H1 (cell line): ENCODE measurements around the gene UBAC1. TPM values are rescaled to one million over a fixed set of nuclear protein-coding genes. Genes with fewer than 3 reads are reported as not detected.

Experiments
- CTCF ChIA-PET: fragments of 300-600 bp; sonication (Branson Sonifier 250); formaldehyde crosslinking; loops from one replicate; lab custom pipeline; 2021; ENCODE audit not compliant: partially characterized antibody; lab: Charles Lee
- POLR2A ChIA-PET: fragments of 300-600 bp; sonication (Branson Sonifier 250); formaldehyde crosslinking; loops from one replicate; lab custom pipeline; 2021; ENCODE audit warnings: inconsistent platforms; ENCODE audit not compliant: partially characterized antibody; lab: Charles Lee
- DNase-seq, 2 experiments: peaks; one replicate each; pipeline versions ENCODE4 v3.0.0 to v3.0.0-alpha.2; 2010 to 2022; ENCODE audit warnings: low spot score in 2 of 2, low read depth in 1 of 2, mixed read lengths in 1 of 2
- FAIRE-seq: peaks from 2 replicates; lab custom pipeline; 2011; peaks lifted over from hg19 to GRCh38; lab: Jason Lieb, UNC
- H2AFZ ChIP-seq: 2 replicates; pipeline ENCODE4 v1.8.1; 2012; ENCODE audit warnings: low read length, inconsistent platforms
- H2AK5ac ChIP-seq: 2 replicates; pipeline ENCODE4 v1.6.1; 2013; ENCODE audit warnings: low read depth, low read length
- H2BK120ac ChIP-seq: replicated peaks from 2 replicates; pipeline ENCODE3; 2013; ENCODE audit warnings: low read depth, low read length, inconsistent platforms
- H2BK12ac ChIP-seq: 2 replicates; pipeline ENCODE4 v1.6.1; 2013; ENCODE audit warnings: low read depth, low read length
- H2BK15ac ChIP-seq: 2 replicates; pipeline ENCODE4 v1.6.1; 2013; ENCODE audit warnings: low read length
- H2BK20ac ChIP-seq: 2 replicates; pipeline ENCODE4 v1.6.1; 2013; ENCODE audit warnings: low read length
- H2BK5ac ChIP-seq: 2 replicates; pipeline ENCODE4 v1.6.1; 2013; ENCODE audit warnings: low read depth, low read length
- H3K14ac ChIP-seq: 2 replicates; pipeline ENCODE4 v1.6.1; 2013; ENCODE audit warnings: inconsistent platforms; ENCODE audit not compliant: insufficient read length
- H3K18ac ChIP-seq: 2 replicates; pipeline ENCODE4 v1.6.1; 2013; ENCODE audit warnings: low read length; ENCODE audit errors: extremely low read depth
- H3K23ac ChIP-seq: 2 replicates; pipeline ENCODE4 v1.6.1; 2013; ENCODE audit warnings: inconsistent platforms; ENCODE audit not compliant: insufficient read length
- H3K23me2 ChIP-seq: 2 replicates; pipeline ENCODE4 v1.6.1; 2013; ENCODE audit warnings: low read depth, low read length
- H3K27ac ChIP-seq: 2 replicates; pipeline ENCODE4 v1.6.1; 2011; ENCODE audit warnings: low read depth, low read length, inconsistent platforms
- H3K27me3 ChIP-seq, 4 experiments: replicated peaks in 1 of 4; 1 replicate in 1 of 4; 2 replicates in 3 of 4; pipeline versions ENCODE4 v1.6.1 to v1.8.1; 2011 to 2013; ENCODE audit warnings: low read length in 3 of 4, mild to moderate bottlenecking in 3 of 4, inconsistent platforms in 2 of 4, mixed read lengths in 2 of 4, moderate library complexity in 1 of 4; ENCODE audit not compliant: control insufficient read depth in 3 of 4, insufficient read depth in 3 of 4; ENCODE audit errors: extremely low read depth in 1 of 4
- H3K36me3 ChIP-seq, 4 experiments: 2 replicates each; pipeline versions ENCODE4 v1.6.1 to v1.8.1; 2011 to 2013; ENCODE audit warnings: mild to moderate bottlenecking in 4 of 4, low read length in 3 of 4, moderate library complexity in 2 of 4, control low read depth in 1 of 4, inconsistent platforms in 1 of 4; ENCODE audit not compliant: insufficient read depth in 4 of 4, control insufficient read depth in 2 of 4
- H3K4ac ChIP-seq: replicated peaks from 2 replicates; pipeline ENCODE3; 2013; ENCODE audit warnings: low read length, low read depth, mixed read lengths, inconsistent platforms; ENCODE audit not compliant: insufficient read length
- H3K4me1 ChIP-seq, 4 experiments: replicated peaks in 1 of 4; 1 replicate in 1 of 4; 2 replicates in 3 of 4; pipeline versions ENCODE4 v1.6.1 to v1.8.1; 2011 to 2013; ENCODE audit warnings: low read length in 3 of 4, inconsistent platforms in 2 of 4, mixed read lengths in 1 of 4; ENCODE audit not compliant: insufficient read depth in 4 of 4, control insufficient read depth in 3 of 4
- H3K4me2 ChIP-seq, 2 experiments: 2 replicates each; pipeline versions ENCODE4 v1.6.1 to v1.8.1; 2011 to 2013; ENCODE audit warnings: low read depth in 2 of 2, low read length in 2 of 2, control low read depth in 1 of 2, inconsistent platforms in 1 of 2, mild to moderate bottlenecking in 1 of 2; ENCODE audit not compliant: insufficient read depth in 1 of 2
- H3K4me3 ChIP-seq, 4 experiments: fragments of 200-600, 300-600 bp in 1 of 4; sonication (generic), shearing (Covaris generic), sonication (Bioruptor Twin) in 1 of 4; 2 replicates each; pipeline versions ENCODE4 v1.5.1 to v1.8.1; 2011 to 2016; ENCODE audit warnings: low read length in 4 of 4, low read depth in 3 of 4, control low read depth in 2 of 4, inconsistent platforms in 2 of 4, mild to moderate bottlenecking in 2 of 4, mixed read lengths in 1 of 4, moderate library complexity in 1 of 4; ENCODE audit not compliant: insufficient read depth in 2 of 4; ENCODE audit errors: extremely low read depth in 1 of 4
- H3K56ac ChIP-seq: replicated peaks from 2 replicates; pipeline ENCODE3; 2013; ENCODE audit warnings: low read depth, mild to moderate bottlenecking, mixed read lengths, low read length, inconsistent platforms; ENCODE audit not compliant: insufficient read length
- H3K79me1 ChIP-seq: 2 replicates; pipeline ENCODE4 v1.6.1; 2013; ENCODE audit warnings: low read depth, low read length, control low read depth
- H3K79me2 ChIP-seq, 2 experiments: 2 replicates each; pipeline versions ENCODE4 v1.6.1 to v1.8.1; 2012 to 2013; ENCODE audit warnings: low read length in 2 of 2, mild to moderate bottlenecking in 2 of 2, inconsistent platforms in 1 of 2; ENCODE audit not compliant: insufficient read depth in 2 of 2, control insufficient read depth in 1 of 2
- H3K9ac ChIP-seq, 4 experiments: replicated peaks in 1 of 4; 1 replicate in 1 of 4; 2 replicates in 3 of 4; pipeline versions ENCODE4 v1.6.1 to v1.8.1; 2011 to 2013; ENCODE audit warnings: low read depth in 3 of 4, low read length in 3 of 4, control low read depth in 2 of 4, mild to moderate bottlenecking in 2 of 4, moderate library complexity in 2 of 4, inconsistent platforms in 1 of 4; ENCODE audit errors: extremely low read depth in 1 of 4
- H3K9me3 ChIP-seq, 2 experiments: 2 replicates each; pipeline versions ENCODE4 v1.6.1 to v1.8.1; 2012 to 2013; ENCODE audit warnings: mild to moderate bottlenecking in 2 of 2, moderate library complexity in 2 of 2, control low read depth in 1 of 2, inconsistent platforms in 1 of 2, low read depth in 1 of 2, low read length in 1 of 2, mixed read lengths in 1 of 2; ENCODE audit not compliant: insufficient read depth in 2 of 2
- H4K20me1 ChIP-seq, 2 experiments: replicated peaks in 1 of 2; 2 replicates each; pipeline versions ENCODE3 to v1.8.1; 2011 to 2013; ENCODE audit warnings: inconsistent platforms in 2 of 2, low read length in 2 of 2, mild to moderate bottlenecking in 1 of 2; ENCODE audit not compliant: insufficient read depth in 2 of 2, control insufficient read depth in 1 of 2
- H4K5ac ChIP-seq: 2 replicates; pipeline ENCODE4 v1.6.1; 2013; ENCODE audit warnings: low read length, low read depth, mixed read lengths, inconsistent platforms; ENCODE audit not compliant: insufficient read length
- H4K8ac ChIP-seq: 2 replicates; pipeline ENCODE4 v1.8.0; 2013; ENCODE audit warnings: mild to moderate bottlenecking, moderate library complexity, low read length, inconsistent platforms; ENCODE audit not compliant: insufficient read depth; ENCODE audit errors: extremely low read depth
- H4K91ac ChIP-seq: replicated peaks from 2 replicates; pipeline ENCODE3; 2013; ENCODE audit warnings: low read length, mixed read lengths, inconsistent platforms; ENCODE audit not compliant: insufficient read length
- BRCA1 ChIP-seq: IDR thresholded peaks from 2 replicates; pipeline ENCODE4 v1.6.1; 2012; ENCODE audit warnings: low read depth, low read length, improper control_type of control experiment
- CREB1 ChIP-seq: IDR thresholded peaks from 2 replicates; pipeline ENCODE4 v1.6.1; 2012; ENCODE audit warnings: inconsistent platforms
- EGR1 ChIP-seq: IDR thresholded peaks from 2 replicates; pipeline ENCODE4 v1.6.1; 2011; ENCODE audit warnings: low read depth, low read length, borderline replicate concordance
- EZH2 ChIP-seq: fragments of 200-600 bp; sonication (generic); IDR thresholded peaks from 2 replicates; pipeline ENCODE4 v1.7.1; 2012; ENCODE audit warnings: low read depth, mild to moderate bottlenecking, moderate library complexity, low read length, inconsistent platforms; ENCODE audit not compliant: severe bottlenecking
- FOSL1 ChIP-seq: IDR thresholded peaks from 2 replicates; pipeline ENCODE4 v1.6.1; 2011; ENCODE audit warnings: mild to moderate bottlenecking, low read depth, low read length, moderate library complexity; ENCODE audit not compliant: insufficient read depth
- HDAC2 ChIP-seq, 2 experiments: fragments of 300-600 bp in 1 of 2; sonication (generic) in 1 of 2; IDR thresholded peaks; 2 replicates each; pipeline ENCODE4 v1.6.1; 2011 to 2012; ENCODE audit warnings: low read depth in 2 of 2, low read length in 2 of 2, mild to moderate bottlenecking in 2 of 2, moderate library complexity in 2 of 2, borderline replicate concordance in 1 of 2, inconsistent platforms in 1 of 2
- JUN ChIP-seq: IDR thresholded peaks from 2 replicates; pipeline ENCODE4 v1.6.1; 2011; ENCODE audit warnings: low read depth, mild to moderate bottlenecking, improper control_type of control experiment, low read length
- POLR2A ChIP-seq, 2 experiments: IDR thresholded peaks; 1 replicate in 1 of 2; 2 replicates in 1 of 2; pipeline ENCODE4 v1.6.1; 2011; ENCODE audit warnings: low read depth in 2 of 2, low read length in 2 of 2, mild to moderate bottlenecking in 2 of 2; ENCODE audit errors: control extremely low read depth in 1 of 2
- RFX5 ChIP-seq: IDR thresholded peaks from 2 replicates; pipeline ENCODE4 v1.6.1; 2011; ENCODE audit warnings: low read depth, low read length, improper control_type of control experiment, borderline replicate concordance
- RXRA ChIP-seq: IDR thresholded peaks from 2 replicates; pipeline ENCODE4 v1.6.1; 2011; ENCODE audit warnings: low read depth, mild to moderate bottlenecking, low read length, moderate library complexity; ENCODE audit not compliant: insufficient read depth
- WGBS, 2 experiments: shearing (Covaris generic) in 1 of 2; methylation state at CpG; one replicate each; pipeline versions ENCODE4 v1.1.6 to v1.1.7; 2013 to 2015; ENCODE audit warnings: low lambda C conversion rate in 2 of 2, mixed read lengths in 2 of 2, inconsistent platforms in 1 of 2, low coverage in 1 of 2, missing lambda C conversion rate in 1 of 2; ENCODE audit not compliant: insufficient replicate concordance in 2 of 2, insufficient coverage in 1 of 2, insufficient read length in 1 of 2; ENCODE audit errors: extremely low coverage in 1 of 2, missing lambda C conversion rate in 1 of 2; 5-methylcytosine and 5-hydroxymethylcytosine counted together
- polyA plus RNA-seq, 7 experiments: library from polyadenylated mRNA; depleted of rRNA in 3 of 7; stranded (reverse) in 5 of 7; unstranded in 2 of 7; fragments of >200 nt in 5 of 7; fragments of 200-250 nt in 2 of 7; gene quantifications; 1 replicate in 5 of 7; 2 replicates in 1 of 7; 4 replicates in 1 of 7; pipeline versions ENCODE4 v1.2.1 to v1.2.3, GENCODE V29; 2011 to 2013; ENCODE audit warnings: missing spikeins in 2 of 7, mixed read lengths in 2 of 7
- total RNA-seq: library from RNA; stranded (reverse); fragmentation: NEBNext Ultra II Directional; extraction: Animal tissue kit (Norgen Biotek cat#: 25700); gene quantifications from 2 replicates; pipeline ENCODE4 v1.2.1, GENCODE V29; 2021
- TF ChIP-seq, protein P1 (sequence below): IDR thresholded peaks from 2 replicates; pipeline ENCODE4 v1.6.1; 2011; ENCODE audit warnings: low read length, improper control_type of control experiment

The UBAC1 gene
- total and polyA plus RNA-seq, 2 of the 8 experiments (the other 6 are each of a cell fraction or from before 2014, with no cell fraction given), result 59.3 to 85.2 TPM

DNA sequence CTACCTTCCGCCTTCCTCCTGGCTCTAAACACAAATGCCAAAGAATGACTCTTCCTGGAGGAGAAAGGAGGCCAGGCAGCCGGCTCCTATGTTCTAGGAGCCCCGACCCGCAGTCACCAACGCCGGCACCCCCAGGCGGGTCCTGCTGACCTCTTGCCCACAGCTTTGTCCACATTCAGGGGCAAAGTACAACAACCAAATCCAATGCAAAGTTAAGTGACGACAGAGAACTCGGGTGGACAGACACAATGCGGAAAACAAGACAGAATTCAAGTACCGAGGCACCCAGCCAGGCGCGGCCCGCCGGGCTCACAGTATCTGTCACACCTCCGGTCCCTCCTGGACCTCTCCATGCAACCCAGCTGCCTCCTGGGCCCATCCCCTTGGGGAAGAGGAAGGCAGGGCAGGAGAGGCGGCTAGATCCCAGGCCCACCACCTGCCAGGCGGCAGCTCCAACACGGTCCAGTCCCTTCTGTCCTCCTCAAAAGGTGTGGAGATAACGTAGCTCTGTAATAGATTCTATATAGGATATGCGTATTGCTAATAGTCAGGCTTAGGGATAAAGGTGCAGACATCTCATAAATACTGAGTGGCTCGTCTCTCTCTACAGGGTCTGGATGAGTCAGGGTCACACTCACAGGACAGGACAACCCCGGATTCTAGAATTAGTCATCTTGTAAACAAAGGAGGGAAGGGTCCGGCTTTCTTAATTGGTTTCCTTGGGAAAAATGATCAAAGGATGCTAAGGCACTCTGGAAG, 46.9 kb upstream of the UBAC1 start:
- H4K5ac ChIP-seq, result no peak overlapping the region
- WGBS, 2 experiments, result 86% methylated on average over 17 of the region's 24 CpGs; no CpG with 5 or more reads in 1 of the 2 experiments
- H3K18ac ChIP-seq, result no peak overlapping the region
- no peak overlapping the region for H2AFZ ChIP-seq
- no peak overlapping the region for H3K4ac ChIP-seq
- no peak overlapping the region for H2BK120ac ChIP-seq
- H3K9ac ChIP-seq, result no peak overlapping the region
- H3K4me1 ChIP-seq, result peaks cover 0 to 67% (median 51%) of the 10 kb centered on the region in 4 experiments; a peak in 6 of 7 replicates
- H3K23me2 ChIP-seq, result no peaks in the 10 kb centered on the region
- H2BK20ac ChIP-seq, result peak overlapping the region; percentile 86; the same call in 1 of the 2 replicates
- H4K20me1 ChIP-seq, result peaks cover 0 to 1% of the 10 kb centered on the region in 2 experiments
- ChIA-PET POLR2A (interaction anchor here (0.9 to 1.4 kb wide), 3 partner anchors 10 to 43 kb away, joined by 3 read pairs; no protein-coding TSS in a partner anchor), CTCF (interaction anchor here (1.0 to 2.0 kb wide), 6 partner anchors 11 to 356 kb away, joined by 3 to 9 read pairs (median 4); partner anchors contain the start of gene DNLZ)
- H3K36me3 ChIP-seq, result no peaks in the 10 kb centered on the region; a peak in 1 of 8 replicates
- no peak overlapping the region for H2BK5ac ChIP-seq
- no peaks in the 10 kb centered on the region for H3K27me3 ChIP-seq
- H3K79me2 ChIP-seq, result no peaks in the 10 kb centered on the region
- no peak overlapping the region for H3K14ac ChIP-seq
- no peak overlapping the region for H3K56ac ChIP-seq
- H3K23ac ChIP-seq, result no peak overlapping the region
- no peak overlapping the region for H4K91ac ChIP-seq
- DNase-seq (no peak), FAIRE-seq (no peak)
- no peaks in the 10 kb centered on the region for H3K9me3 ChIP-seq
- H2AK5ac ChIP-seq, result 0 out of 2 replicates have a peak overlapping the region, but pooled peaks have one; percentile 24
- no peak overlapping the region for H2BK12ac ChIP-seq
- peaks cover under 1% of the 10 kb centered on the region; the same call in 1 of the 2 replicates for H3K79me1 ChIP-seq
- no peak overlapping the region for H3K27ac ChIP-seq
- H4K8ac ChIP-seq, result no peak overlapping the region
- no peak overlapping the region for H2BK15ac ChIP-seq
- H3K4me2 ChIP-seq, result no peak overlapping the region
- H3K4me3 ChIP-seq, result no peak overlapping the region
- TF ChIP-seq BRCA1, result no peak
- no peak for TF ChIP-seq EGR1
- TF ChIP-seq FOSL1, result no peak
- no peak for TF ChIP-seq POLR2A (IDR thresholded peaks at IDR 0.05; ENCODE audit: control extremely low read depth in 1 of 2, low read depth in 2 of 2, low read length in 2 of 2)
- no peak for TF ChIP-seq HDAC2 (IDR thresholded peaks at IDR 0.05; ENCODE audit: borderline replicate concordance in 1 of 2, low read depth in 2 of 2, low read length in 2 of 2)
- TF ChIP-seq RXRA, result no peak
- TF ChIP-seq CREB1, result no peak
- TF ChIP-seq EZH2, result no peak
- TF ChIP-seq, protein P1, sequence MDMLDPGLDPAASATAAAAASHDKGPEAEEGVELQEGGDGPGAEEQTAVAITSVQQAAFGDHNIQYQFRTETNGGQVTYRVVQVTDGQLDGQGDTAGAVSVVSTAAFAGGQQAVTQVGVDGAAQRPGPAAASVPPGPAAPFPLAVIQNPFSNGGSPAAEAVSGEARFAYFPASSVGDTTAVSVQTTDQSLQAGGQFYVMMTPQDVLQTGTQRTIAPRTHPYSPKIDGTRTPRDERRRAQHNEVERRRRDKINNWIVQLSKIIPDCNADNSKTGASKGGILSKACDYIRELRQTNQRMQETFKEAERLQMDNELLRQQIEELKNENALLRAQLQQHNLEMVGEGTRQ, result no peak
- TF ChIP-seq JUN, result no peak
- TF ChIP-seq RFX5, result no peak
